Testis (tissue), 3 donors: ENCODE measurements around the gene KCNJ1. TPM values are rescaled to one million over a fixed set of nuclear protein-coding genes. Genes with fewer than 3 reads are reported as not detected.

Source experiments
- DNase-seq: peaks from one replicate; pipeline ENCODE4 v3.0.0-alpha.2; 2019
- H3K27ac ChIP-seq, 2 donors: fragments of 200-600 bp; sonication (generic); one replicate each; pipeline ENCODE4 v1.5.1; 2019
- H3K27me3 ChIP-seq: fragments of 200-600 bp; sonication (generic); one replicate; pipeline ENCODE4 v1.5.1; 2019
- H3K36me3 ChIP-seq: fragments of 200-600 bp; sonication (generic); one replicate; pipeline ENCODE4 v1.5.1; 2017; ENCODE audit warnings: low read depth; ENCODE audit errors: missing control alignments
- H3K4me1 ChIP-seq: fragments of 200-600 bp; sonication (generic); one replicate; pipeline ENCODE4 v1.5.1; 2019
- H3K4me3 ChIP-seq, 2 donors: fragments of 200-600 bp; sonication (generic); one replicate each; pipeline ENCODE4 v1.5.1; 2017 to 2019
- H3K9me3 ChIP-seq: fragments of 200-600 bp; sonication (generic); one replicate; pipeline ENCODE4 v1.5.1; 2017
- CTCF ChIP-seq, 3 experiments: fragments of 450-650 bp in 2 of 3; fragments of 200-600 bp in 1 of 3; sonication (generic) in 1 of 3; IDR thresholded peaks; one replicate each; pipeline ENCODE4 v1.5.1; 2016 to 2019; ENCODE audit warnings: antibody characterized with exemption in 3 of 3, mild to moderate bottlenecking in 2 of 3, moderate library complexity in 1 of 3
- POLR2A ChIP-seq: fragments of 450-650 bp; IDR thresholded peaks from one replicate; pipeline ENCODE4 v1.6.1; 2017; ENCODE audit warnings: antibody characterized with exemption, mild to moderate bottlenecking, moderate library complexity
- whole genome bisulfite sequencing, 2 donors: methylation state at CpG; one replicate each; pipeline ENCODE4 v1.1.5; 2018; 5-methylcytosine and 5-hydroxymethylcytosine counted together
- intact Hi-C: fragments of 100-400 bp; cut with DNase I; formaldehyde crosslinking; loops from one replicate; pipeline ENCODE4 v1.15.1; 2023; ENCODE audit warnings: low total_unique reads
- polyA plus RNA-seq: library from polyadenylated mRNA; stranded (reverse); fragments of 350-450 nt; fragmentation: Illumina TruSeq; extraction: RNeasy Lipid Tissue Mini Kit (QIAGEN cat#74804); gene quantifications from one replicate; pipeline ENCODE4 v1.2.3, GENCODE V29; 2014; ENCODE audit warnings: low read depth, low replicate concordance; ENCODE audit not compliant: insufficient read depth
- total RNA-seq, 2 donors: library from RNA; depleted of rRNA; stranded (reverse); fragments of >200 nt; gene quantifications; one replicate each; pipeline ENCODE4 v1.2.3, GENCODE V29; 2016

The KCNJ1 gene
- total and polyA plus RNA-seq, 3 donors from 2014 or later, result 0.12 to 0.24 (median 0.16) TPM

DNA sequence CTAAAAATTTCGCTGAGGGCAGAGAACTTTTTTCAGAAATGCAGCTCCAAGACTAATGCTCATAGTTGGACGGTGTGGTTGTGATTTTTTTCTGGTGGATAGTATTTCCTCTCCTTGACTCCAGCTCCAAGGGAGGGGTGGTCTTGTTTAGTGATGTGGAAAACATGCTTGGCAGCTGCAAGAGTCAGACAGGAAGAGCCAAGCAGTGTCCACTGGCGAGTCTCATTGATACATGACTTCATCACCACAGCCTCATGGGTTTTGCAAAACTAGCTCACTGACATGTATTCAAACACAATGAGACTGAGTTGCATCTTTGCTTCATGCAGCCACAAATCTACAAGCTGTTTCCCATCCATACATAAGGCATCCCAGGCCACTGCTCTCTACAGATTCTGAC lies 7.3 kb upstream of the KCNJ1 start:
- Histone ChIP-seq H3K36me3 (no peaks in the 10 kb centered on the region), H3K4me1 (no peaks in the 10 kb centered on the region), H3K27ac (no peak overlapping the region), H3K9me3 (no peaks in the 10 kb centered on the region), H3K27me3 (no peaks in the 10 kb centered on the region), H3K4me3 (no peak overlapping the region)
- no peak for DNase-seq
- TF ChIP-seq POLR2A, result no peak
- no peak for TF ChIP-seq CTCF (IDR thresholded peaks at IDR 0.05)
- intact Hi-C loops, result no loop called here
- 89 to 95% methylated on average over 3 of the region's 3 CpGs for WGBS, 2 donors

- Histone ChIP-seq H3K36me3 (no peaks in the 10 kb centered on the region), H3K27ac (no peak overlapping the region), H3K4me1 (no peaks in the 10 kb centered on the region), H3K4me3 (no peak overlapping the region), H3K27me3 (no peaks in the 10 kb centered on the region), H3K9me3 (no peaks in the 10 kb centered on the region)
- 76 to 94% methylated on average over 3 of the region's 3 CpGs for WGBS, 2 donors
- DNase-seq, result no peak
- intact Hi-C loops, result no loop called here
- TF ChIP-seq CTCF (IDR thresholded peaks at IDR 0.05) (no peak), POLR2A (no peak)
These were observed 5.5 kb upstream of the KCNJ1 start for GRCh38 chr11:128872594-128872993.

DNA sequence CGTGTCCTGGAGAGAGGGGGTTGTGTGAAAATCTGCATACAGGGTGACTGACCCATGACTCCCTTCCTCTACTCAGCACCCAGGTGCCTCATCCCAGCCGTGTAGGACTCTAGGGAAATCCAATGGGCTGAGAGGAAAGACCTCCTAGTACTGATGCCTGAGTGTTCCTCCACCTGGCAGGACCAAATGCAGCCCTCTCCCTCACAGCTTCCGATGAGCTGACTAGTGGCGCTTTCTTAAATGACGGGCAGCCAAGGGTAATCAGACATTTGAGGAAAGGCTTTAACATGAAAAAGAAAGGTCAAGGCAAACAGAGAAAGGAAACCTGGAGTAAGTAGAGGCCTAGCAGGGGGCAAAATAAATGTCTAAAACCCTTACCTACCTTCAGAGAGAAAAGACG lies 5.0 kb upstream of the KCNJ1 start:
- Histone ChIP-seq H3K4me3 (no peak overlapping the region), H3K27ac (no peak overlapping the region), H3K4me1 (no peaks in the 10 kb centered on the region), H3K9me3 (no peaks in the 10 kb centered on the region), H3K36me3 (no peaks in the 10 kb centered on the region), H3K27me3 (no peaks in the 10 kb centered on the region)
- DNase-seq, result no peak
- TF ChIP-seq POLR2A (no peak), CTCF (IDR thresholded peaks at IDR 0.05) (no peak)
- 86 to 93% methylated on average over 6 of the region's 6 CpGs for WGBS, 2 donors
- intact Hi-C loops, result no loop called here

DNA sequence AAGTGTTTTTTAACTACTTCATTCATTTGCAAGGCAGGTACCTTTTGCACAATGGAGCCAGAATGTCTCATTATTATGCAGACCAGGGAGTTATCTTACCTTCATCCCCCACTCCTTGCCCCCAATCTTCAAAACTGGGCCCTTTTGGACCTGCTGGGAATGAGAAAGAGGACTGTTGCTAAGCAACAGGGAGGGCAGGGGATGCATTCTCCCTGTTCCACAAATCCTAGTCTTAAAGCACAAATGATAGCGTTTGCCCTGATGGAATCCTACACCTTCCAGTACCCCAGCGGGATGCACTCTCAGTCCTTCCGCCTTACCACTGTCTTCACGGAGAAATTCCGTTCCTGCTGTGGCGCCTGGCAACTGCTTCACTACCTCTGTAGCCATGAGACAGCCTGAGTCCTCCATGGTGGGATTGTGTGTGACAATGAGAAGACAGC lies 4.1 kb upstream of the KCNJ1 start:
- WGBS, 2 donors, result 76 to 83% methylated on average over 6 of the region's 6 CpGs
- no peaks in the 10 kb centered on the region for H3K9me3 ChIP-seq
- H3K4me3 ChIP-seq, result no peak overlapping the region
- H3K4me1 ChIP-seq, result no peaks in the 10 kb centered on the region
- H3K27me3 ChIP-seq, result no peaks in the 10 kb centered on the region
- no peak overlapping the region for H3K27ac ChIP-seq
- TF ChIP-seq POLR2A (no peak), CTCF (IDR thresholded peaks at IDR 0.05) (no peak)
- H3K36me3 ChIP-seq, result no peaks in the 10 kb centered on the region
- no peak for DNase-seq
- intact Hi-C loops, result no loop called here

GRCh38 chr11:128868841-128869671 lies 2.0 kb upstream of the KCNJ1 start:
- 89 to 97% methylated on average over 10 of the region's 10 CpGs for WGBS, 2 donors
- intact Hi-C loops, result no loop called here
- H3K9me3 ChIP-seq, result no peaks in the 10 kb centered on the region
- H3K4me1 ChIP-seq, result no peaks in the 10 kb centered on the region
- H3K36me3 ChIP-seq, result no peaks in the 10 kb centered on the region
- DNase-seq, result no peak
- no peak overlapping the region for H3K27ac ChIP-seq
- TF ChIP-seq CTCF (IDR thresholded peaks at IDR 0.05) (no peak), POLR2A (no peak)
- no peak overlapping the region for H3K4me3 ChIP-seq
- no peaks in the 10 kb centered on the region for H3K27me3 ChIP-seq
